ENCODE data around the gene DNAH17.

DNAH17 gene

GRCh38 chr17:78491236-78492115 lies 85.7 kb downstream of the DNAH17 start:
- DNase-seq = no peak

- DNase-seq = no peak
Measured at GRCh38 chr17:78490673-78491072, 86.5 kb downstream of the DNAH17 start.

- DNase-seq = no peak
Measured at GRCh38 chr17:78490156-78490555, 87.0 kb downstream of the DNAH17 start.

GRCh38 chr17:78488867-78489634 lies 88.1 kb downstream of the DNAH17 start:
- no peak for DNase-seq

GRCh38 chr17:78488156-78488555 lies 89.0 kb downstream of the DNAH17 start:
- DNase-seq = no peak

GRCh38 chr17:78486946-78487680 lies 90.1 kb downstream of the DNAH17 start:
- no peak for DNase-seq

GRCh38 chr17:78486228-78486802 lies 90.9 kb downstream of the DNAH17 start:
- DNase-seq = no peak

GRCh38 chr17:78485290-78486168 lies 91.7 kb downstream of the DNAH17 start:
- no peak for DNase-seq

- DNase-seq = peak; percentile 86
Measured at GRCh38 chr17:78484271-78485246, 92.6 kb downstream of the DNAH17 start.

GRCh38 chr17:78479369-78479768 lies 97.8 kb downstream of the DNAH17 start:
- DNase-seq = peak; percentile 33

- no peak for DNase-seq
Measured at GRCh38 chr17:78478757-78479297, 98.4 kb downstream of the DNAH17 start.

- DNase-seq = no peak
Measured at GRCh38 chr17:78477913-78478756, 99.1 kb downstream of the DNAH17 start.

GRCh38 chr17:78476973-78477372 lies 100.2 kb downstream of the DNAH17 start:
- no peak for DNase-seq

GRCh38 chr17:78476149-78476548 lies 101.0 kb downstream of the DNAH17 start:
- DNase-seq = no peak

GRCh38 chr17:78475211-78475610 lies 102.0 kb downstream of the DNAH17 start:
- DNase-seq = no peak

- DNase-seq = no peak
Measured at GRCh38 chr17:78474614-78475146, 102.5 kb downstream of the DNAH17 start.

GRCh38 chr17:78473951-78474613 lies 103.1 kb downstream of the DNAH17 start:
- no peak for DNase-seq

Data from NCI-H82 (cell line).